Type B pancreatic cell (in vitro differentiated cells): ENCODE measurements around the gene YES1. TPM values are rescaled to one million over a fixed set of nuclear protein-coding genes. Genes with fewer than 3 reads are reported as not detected.

Experiments used
- DNase-seq: peaks from one replicate; pipeline ENCODE4 v3.0.0; 2021; ENCODE audit warnings: mixed read lengths; ENCODE audit not compliant: unreplicated experiment; ENCODE audit errors: extremely low spot score
- H3K27ac Mint-ChIP-seq: 2 replicates; pipeline ENCODE4 v1.8.0; 2021; ENCODE audit warnings: mild to moderate bottlenecking, mixed read lengths
- H3K27me3 Mint-ChIP-seq: 2 replicates; pipeline ENCODE4 v1.8.0; 2021; ENCODE audit warnings: mixed read lengths
- H3K36me3 Mint-ChIP-seq: 2 replicates; pipeline ENCODE4 v1.8.0; 2021; ENCODE audit warnings: mixed read lengths
- H3K4me1 Mint-ChIP-seq: one replicate; pipeline ENCODE4 v1.8.0; 2021; ENCODE audit warnings: mixed read lengths; ENCODE audit not compliant: unreplicated experiment
- H3K4me3 Mint-ChIP-seq: 2 replicates; pipeline ENCODE4 v1.8.0; 2021; ENCODE audit warnings: mild to moderate bottlenecking, mixed read lengths
- H3K9me3 Mint-ChIP-seq: 2 replicates; pipeline ENCODE4 v1.8.0; 2021; ENCODE audit warnings: mixed read lengths
- total RNA-seq: library from RNA; stranded (reverse); gene quantifications from 2 replicates; pipeline ENCODE4 v1.2.1, GENCODE V29; 2021; ENCODE audit warnings: low replicate concordance
- TF ChIP-seq, protein P1 (sequence below): fragments of 200-600 bp; sonication (generic); conservative IDR thresholded peaks from 2 replicates; pipeline ENCODE4 v1.5.0; 2021; ENCODE audit warnings: antibody characterized with exemption, mild to moderate bottlenecking

Gene YES1
- total RNA-seq, 1 donor from 2014 or later = 48.5 TPM

DNA sequence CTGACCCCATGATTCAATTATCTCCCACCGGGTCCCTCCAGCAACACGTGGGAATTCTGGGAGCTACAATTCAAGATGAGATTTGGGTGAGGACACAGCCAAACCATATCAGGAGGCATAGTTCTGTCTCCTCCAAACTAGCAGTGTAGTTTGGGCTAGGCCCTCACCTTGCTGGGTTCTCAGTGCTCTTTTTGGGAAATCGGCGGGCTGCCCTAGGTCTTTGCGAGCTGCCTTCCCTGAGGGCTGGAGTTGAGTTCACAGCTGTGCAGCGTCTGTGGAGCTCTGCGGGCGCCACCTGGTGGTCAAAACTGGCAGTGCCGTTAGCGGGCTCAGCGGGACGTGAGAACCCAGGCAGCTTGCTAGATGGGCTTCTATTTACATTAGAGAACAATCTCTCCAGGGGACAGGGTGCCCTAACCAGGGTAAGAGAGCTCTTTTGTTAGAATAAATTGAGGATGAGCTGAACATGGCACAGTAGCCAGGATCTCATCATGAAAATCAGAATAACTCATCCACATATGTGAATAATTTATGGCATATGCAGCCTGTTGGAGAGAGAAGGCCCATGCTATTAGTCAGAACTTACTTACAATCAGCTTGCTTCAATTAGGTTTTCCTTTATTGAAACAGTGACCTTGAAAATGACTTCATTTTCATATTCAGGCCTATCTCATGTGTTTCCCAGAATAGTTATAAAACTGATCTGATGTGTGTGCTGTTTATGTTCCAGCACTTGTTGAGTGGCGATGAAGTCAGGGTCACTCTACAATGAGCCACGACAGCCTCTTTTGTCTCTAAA lies 27.4 kb upstream of the YES1 start:
- TF ChIP-seq, protein P1, sequence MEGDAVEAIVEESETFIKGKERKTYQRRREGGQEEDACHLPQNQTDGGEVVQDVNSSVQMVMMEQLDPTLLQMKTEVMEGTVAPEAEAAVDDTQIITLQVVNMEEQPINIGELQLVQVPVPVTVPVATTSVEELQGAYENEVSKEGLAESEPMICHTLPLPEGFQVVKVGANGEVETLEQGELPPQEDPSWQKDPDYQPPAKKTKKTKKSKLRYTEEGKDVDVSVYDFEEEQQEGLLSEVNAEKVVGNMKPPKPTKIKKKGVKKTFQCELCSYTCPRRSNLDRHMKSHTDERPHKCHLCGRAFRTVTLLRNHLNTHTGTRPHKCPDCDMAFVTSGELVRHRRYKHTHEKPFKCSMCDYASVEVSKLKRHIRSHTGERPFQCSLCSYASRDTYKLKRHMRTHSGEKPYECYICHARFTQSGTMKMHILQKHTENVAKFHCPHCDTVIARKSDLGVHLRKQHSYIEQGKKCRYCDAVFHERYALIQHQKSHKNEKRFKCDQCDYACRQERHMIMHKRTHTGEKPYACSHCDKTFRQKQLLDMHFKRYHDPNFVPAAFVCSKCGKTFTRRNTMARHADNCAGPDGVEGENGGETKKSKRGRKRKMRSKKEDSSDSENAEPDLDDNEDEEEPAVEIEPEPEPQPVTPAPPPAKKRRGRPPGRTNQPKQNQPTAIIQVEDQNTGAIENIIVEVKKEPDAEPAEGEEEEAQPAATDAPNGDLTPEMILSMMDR = peak; percentile 99
- Mint-ChIP-seq H3K27me3 (peaks cover 22% of the 10 kb centered on the region), H3K27ac (no peak overlapping the region), H3K36me3 (no peaks in the 10 kb centered on the region), H3K4me3 (no peak overlapping the region), H3K4me1 (peaks cover 17% of the 10 kb centered on the region), H3K9me3 (no peaks in the 10 kb centered on the region)
- peak; percentile 92 for DNase-seq

- no peaks in the 10 kb centered on the region for H3K36me3 Mint-ChIP-seq
- H3K27me3 Mint-ChIP-seq = peaks cover 31% of the 10 kb centered on the region
- no peak overlapping the region for H3K27ac Mint-ChIP-seq
- H3K9me3 Mint-ChIP-seq = no peaks in the 10 kb centered on the region
- DNase-seq = no peak
- H3K4me1 Mint-ChIP-seq = peaks cover 20% of the 10 kb centered on the region
- H3K4me3 Mint-ChIP-seq = no peak overlapping the region
- TF ChIP-seq, protein P1 = no peak
These were observed 25.9 kb upstream of the YES1 start for GRCh38 chr18:837922-838321.

DNA sequence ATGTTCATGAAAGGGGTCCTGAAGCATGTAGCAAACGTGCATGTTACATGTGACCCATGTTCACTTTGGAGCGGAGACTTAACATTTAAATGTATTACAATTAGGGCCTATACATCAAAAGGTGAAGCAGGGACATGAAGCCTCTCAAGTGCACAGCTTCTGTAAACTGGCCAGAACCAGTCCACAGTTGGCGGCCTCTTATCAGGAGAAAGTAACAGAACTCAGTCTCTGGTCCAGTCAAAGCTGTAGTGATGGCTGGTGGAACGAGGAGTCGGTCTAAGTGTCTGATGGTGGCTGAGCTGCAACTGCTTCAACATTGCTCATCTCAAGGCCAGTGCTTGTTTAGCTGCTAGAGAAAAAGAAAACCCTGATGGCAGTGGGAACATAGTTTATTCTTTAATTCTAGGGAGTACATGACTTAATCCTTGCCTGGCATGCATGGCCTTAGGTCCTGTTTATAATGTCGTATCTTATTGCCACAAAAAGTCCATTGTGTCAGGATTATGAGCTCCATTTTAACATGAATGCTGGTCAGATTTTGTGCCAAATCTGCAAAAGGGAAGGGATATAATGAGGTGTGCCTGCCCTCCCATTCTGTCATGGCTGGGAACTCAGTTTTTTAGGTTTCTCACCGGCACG lies 22.2 kb upstream of the YES1 start:
- TF ChIP-seq, protein P1 = no peak
- Mint-ChIP-seq H3K4me1 (peaks cover 30% of the 10 kb centered on the region), H3K27me3 (peaks cover 22% of the 10 kb centered on the region), H3K9me3 (no peaks in the 10 kb centered on the region), H3K27ac (no peak overlapping the region), H3K4me3 (no peak overlapping the region), H3K36me3 (no peaks in the 10 kb centered on the region)
- no peak for DNase-seq

GRCh38 chr18:833197-833596 lies 21.2 kb upstream of the YES1 start:
- H3K9me3 Mint-ChIP-seq = no peaks in the 10 kb centered on the region

GRCh38 chr18:832085-832681 lies 20.1 kb upstream of the YES1 start:
- H3K9me3 Mint-ChIP-seq = no peaks in the 10 kb centered on the region
- no peak overlapping the region for H3K4me3 Mint-ChIP-seq
- H3K36me3 Mint-ChIP-seq = no peaks in the 10 kb centered on the region
- TF ChIP-seq, protein P1 = no peak
- peak; percentile 56 for DNase-seq
- H3K4me1 Mint-ChIP-seq = peaks cover 26% of the 10 kb centered on the region
- H3K27me3 Mint-ChIP-seq = peaks cover 17% of the 10 kb centered on the region
- peak overlapping the region; percentile 40 for H3K27ac Mint-ChIP-seq

More at GRCh38 chr18:833197-833596, 21.2 kb upstream of the YES1 start:
- DNase-seq = peak; percentile 25
- no peak overlapping the region for H3K4me3 Mint-ChIP-seq
- TF ChIP-seq, protein P1 = no peak
- H3K27ac Mint-ChIP-seq = no peak overlapping the region
- H3K36me3 Mint-ChIP-seq = no peaks in the 10 kb centered on the region
- H3K27me3 Mint-ChIP-seq = peaks cover 22% of the 10 kb centered on the region
- H3K4me1 Mint-ChIP-seq = peaks cover 26% of the 10 kb centered on the region
